ENCODE results near the gene HS6ST2. TPM values are rescaled to one million over a fixed set of nuclear protein-coding genes. Genes with fewer than 3 reads are reported as not detected.

The HS6ST2 gene
- total and polyA plus RNA-seq, 9 of the 15 experiments (the other 6 are each of a cell fraction or from before 2014, with no cell fraction given): not detected

GRCh38 chrX:132860200-132860599 is 98.2 kb downstream of the HS6ST2 start:
- intact Hi-C loops (cut with micrococcal nuclease): no loop called here
- Histone ChIP-seq H3K9me3 (replicated peaks; ENCODE audit: control insufficient read depth, insufficient read depth, low read depth, low read length) (no peaks in the 10 kb centered on the region), H3K36me3 (ENCODE audit: control insufficient read depth, insufficient read depth, low read length) (no peaks in the 10 kb centered on the region), H3K4me2 (ENCODE audit: insufficient read depth, low read length) (no peak overlapping the region), H3K79me2 (ENCODE audit: control insufficient read depth, insufficient read depth, low read length) (no peaks in the 10 kb centered on the region), H2AFZ (ENCODE audit: low read depth, low read length) (no peak overlapping the region), H3K9ac (ENCODE audit: insufficient read depth in 1 of 2, low read depth in 2 of 2, low read length in 2 of 2) (no peak overlapping the region), H3K27me3 (ENCODE audit: control insufficient read depth in 2 of 2, insufficient read depth in 2 of 2, low read length in 2 of 2) (no peaks in the 10 kb centered on the region), H4K20me1 (replicated peaks; ENCODE audit: control insufficient read depth, insufficient read depth, low read length) (no peaks in the 10 kb centered on the region), H3K27ac (ENCODE audit: extremely low read depth, low read depth, low read length) (no peak overlapping the region), H3K4me3 (no peak overlapping the region), H3K4me1 (replicated peaks in 1 of 2; ENCODE audit: control insufficient read depth in 2 of 2, insufficient read depth in 2 of 2, low read length in 2 of 2) (no peaks in the 10 kb centered on the region), H3K9me1 (ENCODE audit: control insufficient read depth, insufficient read depth, low read length) (no peaks in the 10 kb centered on the region)
- FAIRE-seq: no peak
- DNase-seq (ENCODE audit: extremely low read depth in 1 of 4, low spot score in 3 of 4): no peak
- no peak for TF ChIP-seq TEAD1 (CRISPR knock-in tag; IDR thresholded peaks at IDR 0.05)
- no peak for TF ChIP-seq HOMEZ (CRISPR knock-in tag; IDR thresholded peaks at IDR 0.05)
- TF ChIP-seq ZBTB8A (IDR thresholded peaks at IDR 0.05; ENCODE audit: partially characterized antibody): no peak
- no peak for TF ChIP-seq EP400 (IDR thresholded peaks at IDR 0.05)
- no peak for TF ChIP-seq U2AF2 (optimal IDR thresholded peaks at IDR 0.05; ENCODE audit: low read depth, low read length)
- TF ChIP-seq ZNF175 (CRISPR knock-in tag; IDR thresholded peaks at IDR 0.05; ENCODE audit: low read depth): no peak
- no peak for TF ChIP-seq SIX5 (IDR thresholded peaks at IDR 0.05; ENCODE audit: borderline replicate concordance in 1 of 2, insufficient read depth in 1 of 2, low read depth in 1 of 2, low read length in 2 of 2)
- TF ChIP-seq CBFB (CRISPR knock-in tag; IDR thresholded peaks at IDR 0.05): no peak
- no peak for TF ChIP-seq ZNF217 (CRISPR knock-in tag; IDR thresholded peaks at IDR 0.05)
- no peak for TF ChIP-seq ZNF311 (CRISPR knock-in tag; IDR thresholded peaks at IDR 0.05)
- ATAC-seq: no peak
- CTCF ChIA-PET (ENCODE audit: low intra/inter-chr PET ratio): no interaction called here
- in situ Hi-C loops (cut with MboI): no loop called here
- BruUV-seq (replicated peaks): no TSS peak
- POLR2A ChIA-PET: no interaction called here

Measured in K562 (cell line).